DMS153 (cell line): ENCODE data around the gene ZFPM1.
"Not testable (repeated sequence)": the region's sequence is repeated elsewhere in the genome, so short reads cannot be mapped to it uniquely, and the experiment has no call there.

Experiments
- DNase-seq: peaks from one replicate; lab custom pipeline; 2025; lab: John Stamatoyannopoulos, UW

ZFPM1 gene

GRCh38 chr16:88512728-88513696 is 59.9 kb downstream of the ZFPM1 start:
- no peak for DNase-seq

DNA sequence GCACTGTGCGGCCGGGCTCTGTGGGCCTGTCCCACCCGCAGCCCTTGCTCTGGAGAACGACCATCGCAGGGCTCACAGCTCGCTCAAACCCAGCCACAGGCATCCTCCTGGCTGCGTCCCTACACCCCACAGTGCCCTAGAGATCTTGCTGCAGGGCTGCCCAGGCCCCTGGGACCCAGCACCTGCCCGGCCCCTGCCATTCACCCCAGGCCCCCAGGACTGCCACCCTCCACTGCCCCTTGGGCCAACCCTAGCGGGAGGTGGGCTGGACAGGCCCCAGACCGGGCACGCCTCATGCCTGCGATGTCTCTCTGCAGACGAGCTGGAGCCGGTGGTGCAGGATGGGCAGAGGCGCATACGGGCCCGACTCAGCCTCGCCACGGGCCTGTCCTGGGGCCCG is 61.0 kb downstream of the ZFPM1 start:
- no peak for DNase-seq

DNA sequence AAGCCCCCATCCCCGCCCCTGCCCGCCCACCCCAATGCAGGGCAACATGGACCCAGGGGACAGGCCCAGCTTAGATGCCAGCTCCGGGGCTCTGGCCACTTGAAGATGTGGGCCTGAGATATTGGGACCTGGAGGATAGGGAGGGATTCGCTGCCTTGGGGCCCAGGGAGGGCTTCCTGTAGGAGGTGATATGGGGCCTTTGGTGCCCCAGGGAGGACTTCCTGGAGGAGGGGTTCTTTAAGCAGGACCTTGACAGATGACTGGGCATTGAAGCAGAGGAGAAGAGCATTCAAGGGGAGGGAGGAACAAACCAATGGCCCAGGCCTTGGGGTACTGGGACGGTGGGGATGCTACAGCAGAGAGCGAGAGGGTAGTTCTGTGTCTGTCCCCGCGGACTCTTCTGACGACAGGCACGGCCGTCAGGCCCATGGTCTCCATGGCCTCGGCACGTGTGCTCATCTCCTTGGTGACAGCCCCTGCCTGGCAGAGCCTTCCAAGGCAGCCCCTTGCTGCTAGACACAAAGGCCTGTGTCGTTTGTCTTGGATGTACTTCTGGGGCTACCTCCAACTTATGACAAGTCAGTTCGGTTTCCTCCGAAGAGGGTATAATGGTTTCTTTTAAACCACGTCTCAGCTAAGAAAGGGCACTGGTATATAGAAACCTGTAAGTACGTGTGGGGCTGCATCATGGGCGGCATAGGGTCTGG is 61.6 kb downstream of the ZFPM1 start:
- DNase-seq, result no peak

- DNase-seq, result no peak
Observed at GRCh38 chr16:88515371-88515770, 62.3 kb downstream of the ZFPM1 start.

DNA sequence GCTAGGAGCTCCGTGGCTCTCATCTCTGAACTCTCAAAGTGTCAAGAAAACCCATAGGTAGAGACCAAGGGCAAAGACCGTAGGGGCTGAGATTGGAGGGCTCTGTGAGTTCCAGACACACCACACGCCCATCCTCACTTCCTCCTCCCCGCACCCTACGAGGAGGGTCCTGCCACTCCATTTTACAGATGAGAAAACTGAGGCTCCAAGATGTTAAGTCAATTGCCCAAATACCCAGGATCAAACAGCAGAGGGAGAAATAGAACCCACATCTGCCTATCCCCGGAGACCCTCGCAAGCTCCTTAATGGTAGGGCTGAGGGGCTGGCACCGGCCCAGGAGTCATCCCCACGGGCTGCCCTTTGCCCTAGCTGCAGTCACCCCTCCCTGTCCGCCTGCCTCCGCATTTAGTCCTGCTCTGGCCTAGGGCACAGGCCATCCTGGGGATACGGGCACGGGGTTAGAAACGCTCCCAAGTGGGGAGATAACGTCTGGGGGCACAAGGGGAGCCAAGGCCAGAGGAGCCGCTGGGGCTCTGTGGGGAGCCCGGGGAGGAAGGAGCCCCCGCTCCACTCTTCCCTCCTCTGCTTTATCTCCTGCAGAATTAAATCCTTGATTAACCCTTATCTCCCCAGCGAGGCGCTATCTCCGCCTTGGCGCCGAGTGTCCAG is 63.0 kb downstream of the ZFPM1 start:
- DNase-seq, result no peak

GRCh38 chr16:88516601-88517061 is 63.6 kb downstream of the ZFPM1 start:
- no peak for DNase-seq

DNA sequence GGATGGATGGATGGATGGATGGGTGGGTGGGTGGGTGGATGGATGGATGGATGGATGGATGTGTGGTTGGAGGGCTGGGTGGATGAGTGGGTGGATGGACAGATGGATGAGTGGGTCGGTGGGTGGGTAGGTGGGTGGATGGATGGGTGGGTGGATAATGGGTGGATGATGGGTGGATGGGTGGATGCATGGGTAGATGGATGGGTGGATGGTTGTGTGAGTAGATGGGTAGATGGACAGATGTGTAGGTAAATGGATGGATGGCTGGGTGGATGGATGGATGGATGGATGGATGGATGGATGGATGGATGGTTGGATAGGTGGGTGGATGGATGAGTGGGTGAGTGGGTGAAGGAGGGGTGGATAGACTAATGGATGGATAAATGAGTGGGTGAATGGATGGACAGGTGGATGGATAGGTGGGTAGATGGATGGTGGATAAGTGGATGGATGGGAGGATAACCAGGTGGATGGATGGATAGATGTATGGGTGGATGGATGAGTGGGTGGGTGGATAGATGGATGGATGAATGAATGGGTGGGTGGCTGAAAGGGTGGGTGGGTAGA is 64.2 kb downstream of the ZFPM1 start:
- not testable (repeated sequence) for DNase-seq

DNA sequence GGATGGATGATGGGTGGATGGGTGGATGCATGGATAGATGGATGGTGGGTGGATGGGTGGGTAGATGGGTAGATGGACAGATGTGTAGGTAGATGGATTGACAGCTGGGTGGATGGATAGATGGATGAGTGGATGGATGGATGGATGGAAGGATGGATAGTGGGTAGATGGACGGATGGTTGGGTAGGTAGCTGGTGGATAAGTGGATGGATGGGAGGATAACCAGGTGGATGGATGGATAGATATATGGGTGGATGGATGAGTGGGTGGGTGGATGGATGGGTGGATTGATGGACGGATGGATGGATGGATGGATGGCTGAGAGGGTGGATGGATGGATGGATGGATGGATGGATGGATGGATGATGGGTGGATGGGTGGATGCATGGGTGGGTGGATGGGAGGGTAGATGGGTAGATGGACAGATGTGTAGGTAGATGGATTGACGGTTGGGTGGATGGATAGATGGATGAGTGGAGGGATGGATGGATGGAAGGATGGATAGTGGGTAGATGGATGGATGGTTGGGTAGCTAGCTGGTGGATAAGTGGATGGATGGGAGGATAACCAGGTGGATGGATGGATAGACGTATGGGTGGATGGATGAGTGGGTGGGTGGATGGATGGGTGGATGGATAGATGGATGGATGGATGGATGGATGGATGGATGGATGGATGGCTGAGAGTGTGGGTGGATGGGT is 65.5 kb downstream of the ZFPM1 start:
- not testable (repeated sequence) for DNase-seq

GRCh38 chr16:88519240-88519639 is 66.2 kb downstream of the ZFPM1 start:
- no peak for DNase-seq

DNA sequence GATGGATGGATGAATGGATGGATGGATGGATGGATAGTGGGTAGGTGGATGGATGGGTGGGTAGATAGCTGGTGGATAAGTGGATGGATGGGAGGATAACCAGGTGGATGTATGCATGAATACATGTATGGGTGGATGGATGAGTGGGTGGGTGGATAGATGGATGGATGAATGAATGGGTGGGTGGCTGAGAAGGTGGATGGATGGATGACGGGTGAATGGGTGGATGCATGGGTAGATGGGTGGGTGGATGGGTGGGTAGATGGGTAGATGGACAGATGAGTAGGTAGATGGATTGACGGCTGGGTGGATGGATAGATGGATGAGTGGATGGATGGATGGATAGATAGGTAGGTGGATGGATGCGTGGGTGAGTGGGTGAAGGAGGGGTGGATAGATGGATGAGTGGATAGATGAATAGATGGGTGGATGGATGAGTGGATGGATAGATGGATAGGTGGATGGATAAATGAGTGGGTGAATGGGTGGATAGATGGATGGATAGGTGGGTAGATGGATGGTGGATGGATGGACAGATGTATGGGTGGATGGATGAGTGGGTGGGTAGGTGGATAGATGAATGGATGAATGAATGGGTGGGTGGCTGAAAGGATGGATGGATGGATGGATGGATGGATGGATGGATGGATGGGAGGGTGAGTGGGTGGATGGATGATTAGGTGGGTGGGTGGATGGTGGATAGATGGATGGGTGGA is 67.0 kb downstream of the ZFPM1 start:
- no peak for DNase-seq

DNA sequence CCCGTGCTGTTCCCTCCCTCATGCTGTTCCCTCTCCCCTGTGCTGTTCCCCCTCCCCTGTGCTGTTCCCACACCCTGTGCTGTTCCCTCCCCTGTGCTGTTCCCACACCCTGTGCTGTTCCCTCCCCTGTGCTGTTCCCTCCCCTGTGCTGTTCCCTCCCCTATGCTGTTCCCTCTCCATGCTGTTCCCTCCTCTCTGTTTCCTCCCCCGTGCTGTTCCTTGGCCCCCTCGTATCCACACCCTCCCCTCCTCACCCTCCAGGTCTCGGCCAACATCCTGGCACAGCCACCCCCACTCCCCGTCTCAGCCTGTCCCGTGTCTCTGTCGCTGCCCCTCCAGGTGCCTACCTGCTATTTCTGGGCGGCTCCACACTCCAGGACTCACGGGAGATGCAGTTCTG is 68.6 kb downstream of the ZFPM1 start:
- DNase-seq, result no peak

- DNase-seq, result no peak
Observed at GRCh38 chr16:88522276-88522949, 69.3 kb downstream of the ZFPM1 start.

DNA sequence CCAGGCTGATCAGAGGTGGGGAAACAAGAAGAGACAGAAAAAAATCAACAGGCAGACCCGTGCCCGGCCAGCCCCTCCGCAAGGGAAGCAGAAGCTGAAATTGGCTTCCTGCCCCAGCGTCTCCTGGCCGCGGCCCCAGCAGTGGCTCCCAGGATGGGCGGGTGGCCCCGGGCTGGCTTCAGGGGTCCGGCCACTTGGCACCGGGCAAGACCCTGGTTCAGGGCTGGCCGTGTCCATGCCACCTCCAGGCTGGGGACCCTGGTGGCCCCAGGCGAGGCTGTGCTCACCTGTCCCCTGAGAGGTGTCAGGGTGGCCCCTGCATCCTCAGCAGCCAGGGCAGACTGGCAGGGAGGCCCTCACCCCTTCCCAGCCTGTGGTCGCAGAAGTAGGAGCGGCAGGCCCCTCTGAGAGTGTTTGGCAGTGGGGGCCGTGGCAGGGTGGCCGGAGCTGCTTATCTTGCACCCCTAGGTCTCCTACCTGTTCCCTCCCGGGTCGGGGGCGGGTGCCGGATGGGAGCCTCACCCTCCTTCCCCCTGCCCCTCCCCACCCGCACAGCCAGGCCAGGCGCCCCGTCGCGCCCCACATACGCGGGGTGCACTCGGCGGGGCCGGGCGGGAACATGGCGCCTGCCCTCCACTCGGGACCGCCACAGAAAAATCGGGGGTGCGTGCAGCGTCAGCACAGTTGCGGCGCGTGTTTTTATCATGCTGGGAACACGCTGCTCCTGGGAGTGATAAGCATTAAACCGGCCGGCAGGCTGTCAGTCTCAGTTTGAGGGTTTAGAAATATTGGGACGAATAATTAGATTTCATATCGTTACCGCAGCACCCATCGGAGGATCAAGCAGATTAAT is 70.5 kb downstream of the ZFPM1 start:
- DNase-seq, result no peak

- DNase-seq, result no peak
Observed at GRCh38 chr16:88524274-88524972, 71.3 kb downstream of the ZFPM1 start.

GRCh38 chr16:88524973-88525662 is 72.0 kb downstream of the ZFPM1 start:
- DNase-seq, result no peak

DNA sequence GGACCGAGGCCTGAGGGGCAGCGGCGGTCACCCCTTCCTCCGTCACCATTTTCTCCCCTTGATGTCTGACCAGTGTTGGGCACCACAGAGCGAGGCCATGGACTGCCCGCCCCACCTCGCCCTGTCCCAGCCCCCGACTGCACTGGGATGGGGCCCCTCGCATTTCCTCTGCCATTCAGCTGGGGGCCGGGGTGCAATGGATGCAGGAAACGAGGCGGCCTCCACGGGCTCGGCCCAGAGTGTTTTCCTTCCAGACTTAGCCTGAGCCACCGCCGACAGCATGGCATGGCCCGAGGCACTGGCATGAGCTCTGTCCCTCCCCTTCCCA is 72.5 kb downstream of the ZFPM1 start:
- DNase-seq, result no peak

DNA sequence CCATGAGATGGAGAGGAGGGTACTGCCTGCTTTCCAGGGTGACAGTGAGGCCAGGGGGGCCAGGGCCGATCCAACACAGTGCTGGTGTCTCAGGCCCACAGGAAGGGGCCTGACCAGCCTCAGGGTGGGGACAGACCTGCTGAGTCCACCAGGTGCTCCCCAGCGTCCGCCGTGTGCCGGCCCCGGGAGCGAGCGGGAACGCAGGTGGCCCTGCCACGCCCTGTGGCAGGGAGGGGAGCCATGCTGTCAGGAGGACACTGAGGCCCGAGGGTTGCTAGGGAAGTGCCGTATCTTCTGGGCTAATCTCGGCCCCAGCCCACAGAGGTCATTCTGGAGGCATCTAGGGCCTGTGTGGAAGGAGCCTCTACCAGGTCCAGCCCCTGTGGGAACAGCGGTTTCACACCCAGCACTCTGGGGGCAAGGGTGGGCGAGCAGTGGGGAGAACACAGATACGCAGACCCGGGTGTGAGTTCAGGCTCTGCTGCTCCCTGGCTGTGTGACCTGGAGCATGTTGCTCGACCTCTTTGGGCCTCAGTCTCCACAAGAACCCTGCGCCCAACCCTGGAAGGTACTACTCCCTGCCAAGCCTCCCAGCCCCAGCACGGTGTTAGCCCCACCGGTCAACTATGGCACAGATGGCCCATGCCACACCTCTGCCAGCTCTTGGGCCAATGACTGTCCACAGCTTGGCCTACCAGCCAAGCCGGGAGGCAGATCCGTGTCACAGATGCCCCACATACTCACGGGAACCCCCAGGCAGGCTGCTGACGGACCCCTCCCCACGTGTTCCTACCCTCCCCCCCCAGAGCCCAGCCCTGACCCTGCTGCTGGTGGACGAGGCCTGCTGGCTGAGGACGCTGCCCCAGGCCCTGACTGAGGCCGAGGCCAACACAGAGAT is 73.2 kb downstream of the ZFPM1 start:
- no peak for DNase-seq

DNA sequence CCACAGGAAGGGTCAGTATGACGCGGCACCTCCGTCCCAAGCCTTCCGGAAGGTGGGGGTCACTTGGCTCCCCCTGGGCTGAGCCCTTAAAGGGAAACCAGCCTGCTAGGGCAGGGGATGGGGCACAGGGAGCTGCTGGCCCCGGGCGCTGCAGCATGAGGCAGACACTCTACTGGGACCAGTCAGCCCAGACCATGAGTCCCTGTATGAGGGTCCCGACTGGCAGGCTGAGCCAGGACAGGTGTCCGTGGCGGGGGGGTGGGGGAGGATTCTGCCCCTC is 73.8 kb downstream of the ZFPM1 start:
- no peak for DNase-seq
